Hindlimb muscle (tissue), 1 donor: ENCODE measurements around the gene UNC50. TPM values are rescaled to one million over a fixed set of nuclear protein-coding genes. Genes with fewer than 3 reads are reported as not detected.

Experiments
- polyA plus RNA-seq: library from polyadenylated mRNA; unstranded; fragments of 120-200 nt; gene quantifications from one replicate; pipeline ENCODE4 v1.2.1, GENCODE V29; 2013; ENCODE audit not compliant: insufficient read length

The UNC50 gene
- polyA plus RNA-seq, 1 donor = 25.5 TPM

Other genes starting within 250 kb of the UNC50 start
- gene INPP4A, start 163.7 kb upstream of the UNC50 start, polyA plus RNA-seq = 12.5 TPM
- 41.0 TPM for gene COA5, start 77 bp upstream of the UNC50 start, polyA plus RNA-seq
- 4.8 TPM for gene MGAT4A, start 122.5 kb downstream of the UNC50 start, polyA plus RNA-seq